Hematopoietic multipotent progenitor cell treated with erythropoietin and hydrocortisone succinate and interleukin-3 and kit ligand, for 15 days (in vitro differentiated cells): ENCODE data around the gene TDRD6.
"Not testable (repeated sequence)": the region's sequence is repeated elsewhere in the genome, so short reads cannot be mapped to it uniquely, and the experiment has no call there.

Experiments used
- DNase-seq: peaks from one replicate; pipeline ENCODE4 v3.0.0-alpha.2; 2015; ENCODE audit warnings: low spot score

Gene TDRD6

DNA sequence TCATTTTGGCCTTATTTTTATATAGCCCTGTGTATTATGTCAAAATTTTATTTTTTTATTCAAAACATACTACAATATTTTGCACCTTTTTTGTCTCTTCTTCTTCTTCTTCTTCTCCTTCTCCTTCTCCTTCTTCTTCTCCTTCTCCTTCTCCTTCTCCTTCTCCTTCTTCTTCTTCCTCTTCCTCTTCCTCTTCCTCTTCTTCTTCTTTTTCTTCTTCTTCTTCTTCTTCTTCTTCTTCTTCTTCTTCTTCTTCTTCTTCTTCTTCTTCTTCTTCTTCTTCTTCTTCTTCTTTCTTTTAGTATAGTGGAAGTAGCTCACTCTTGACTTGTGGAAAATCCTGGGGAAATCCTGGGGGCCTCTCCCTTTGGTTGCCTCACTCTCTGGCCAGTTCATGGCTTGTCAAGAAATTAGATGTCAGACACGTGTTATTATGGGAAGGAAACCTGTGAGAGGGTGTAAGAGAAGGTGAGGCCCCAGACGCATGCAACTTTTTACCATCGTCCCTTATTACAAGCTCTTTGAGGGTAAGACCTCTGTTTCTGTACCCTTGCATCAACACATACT, 56.6 kb downstream of the TDRD6 start:
- DNase-seq, result not testable (repeated sequence)

DNA sequence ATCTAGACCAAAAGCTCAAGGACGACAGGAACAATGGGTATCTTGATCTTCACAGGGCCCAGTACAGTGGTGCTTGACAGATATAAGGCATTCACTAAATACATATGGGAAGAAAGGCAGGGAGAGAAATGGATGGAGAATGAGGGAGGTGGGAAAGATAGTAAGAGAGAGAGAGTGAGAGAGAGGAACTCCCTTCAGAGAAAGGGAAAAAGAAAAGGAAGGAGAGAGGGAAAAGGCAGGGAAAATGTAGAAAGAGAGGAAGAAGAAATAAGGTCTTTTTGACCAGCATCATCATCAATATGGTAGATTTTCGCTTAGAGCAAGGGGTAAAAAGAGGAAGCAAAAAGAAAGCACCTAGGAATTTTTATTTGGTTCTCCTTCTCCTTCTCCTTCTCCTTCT, 58.3 kb downstream of the TDRD6 start:
- DNase-seq, result no peak

DNA sequence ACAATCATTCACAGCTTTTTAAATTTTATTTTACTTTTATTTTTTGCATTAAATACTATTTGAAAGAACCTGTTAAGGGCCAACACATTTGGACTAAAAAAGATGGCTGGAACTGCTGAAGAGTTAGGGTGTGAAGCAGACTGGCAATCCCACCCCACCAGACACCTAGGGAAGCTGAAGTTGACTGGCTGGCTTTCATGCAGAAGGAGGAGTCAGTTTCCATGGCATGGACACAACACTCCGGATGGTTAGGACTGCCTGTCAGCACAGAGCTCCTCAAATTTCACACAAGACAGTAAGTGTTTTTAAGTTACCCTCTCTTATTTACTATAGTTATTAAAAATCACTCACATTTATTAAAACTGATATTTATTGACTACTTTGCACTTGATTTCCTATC, 59.0 kb downstream of the TDRD6 start, which contains the start of gene ANKRD66:
Gene ANKRD66 (plus strand): TSS at position 238 of the 400 bp plus-strand sequence. CDS start 5,016 bp downstream, outside the sequence.
- DNase-seq, result no peak

DNA sequence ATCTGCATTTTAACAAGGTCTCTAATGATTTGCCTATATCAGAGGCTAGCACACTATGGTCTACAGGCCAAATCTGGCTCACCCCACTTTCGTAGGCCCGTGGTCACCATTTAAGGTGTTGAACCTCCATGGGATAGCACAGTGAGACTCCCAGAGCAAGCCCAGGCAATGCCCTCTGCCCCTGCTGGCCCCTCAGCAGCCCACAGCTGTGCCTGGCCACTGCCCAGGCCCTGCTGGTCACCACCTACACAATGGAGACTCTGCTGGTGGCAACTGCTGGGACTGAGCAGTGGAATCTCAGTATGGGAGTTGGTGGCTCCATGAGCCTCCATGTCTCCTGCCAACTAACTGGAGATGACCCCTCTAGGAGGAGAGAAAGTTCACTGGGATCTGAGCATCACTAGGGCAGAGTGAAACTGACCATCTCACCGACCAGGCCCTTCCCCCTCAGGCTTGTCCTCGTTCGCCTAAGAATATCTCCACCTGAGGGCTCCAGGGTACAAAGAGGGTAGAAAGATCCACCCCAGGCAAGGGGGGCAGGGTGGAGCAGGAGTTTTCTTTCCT, 61.3 kb downstream of the TDRD6 start:
- DNase-seq, result no peak

DNA sequence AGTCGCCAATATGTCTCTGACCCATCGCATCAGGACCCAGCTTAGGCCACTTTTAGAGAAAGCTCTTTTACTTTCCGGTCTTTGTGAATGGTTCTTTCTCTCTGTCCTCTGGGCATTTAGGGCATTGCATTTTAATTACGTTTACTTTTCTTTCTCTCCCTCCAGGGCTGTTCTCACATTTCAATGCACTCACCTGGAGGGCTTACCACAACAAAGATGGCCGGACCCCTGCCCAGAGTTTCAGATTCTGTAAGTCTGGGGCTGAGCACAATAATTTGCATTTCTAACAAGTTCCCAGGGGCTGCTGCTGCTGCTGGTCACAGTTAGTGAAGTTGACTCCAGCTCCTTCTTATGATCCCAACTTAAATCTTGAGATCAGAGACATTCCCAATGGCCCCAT, 62.0 kb downstream of the TDRD6 start:
- no peak for DNase-seq

DNA sequence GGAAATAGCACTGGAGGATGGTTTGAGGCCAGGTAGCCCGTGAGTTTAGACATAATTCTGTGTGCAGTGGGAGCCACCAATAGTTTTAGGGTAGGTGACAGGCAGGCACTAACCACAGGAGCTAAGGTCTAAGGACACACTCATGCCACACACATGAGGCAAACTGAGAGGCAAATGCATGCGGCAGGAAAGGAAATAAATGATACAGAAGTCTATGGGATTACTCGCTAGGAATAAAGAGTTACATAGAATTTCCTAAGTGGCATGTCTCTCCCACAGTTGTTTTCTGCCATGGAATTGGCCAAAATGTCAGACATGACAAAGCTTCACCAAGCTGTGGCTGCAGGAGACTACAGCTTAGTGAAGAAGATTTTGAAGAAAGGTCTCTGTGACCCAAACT, 64.0 kb downstream of the TDRD6 start:
- DNase-seq, result no peak
